Right renal pelvis (tissue), 4 donors: ENCODE measurements around the gene OXER1. TPM values are rescaled to one million over a fixed set of nuclear protein-coding genes. Genes with fewer than 3 reads are reported as not detected.

Experiments
- DNase-seq, 4 donors: peaks; one replicate each; pipeline ENCODE4 v3.0.0-alpha.2; 2013; ENCODE audit warnings: low read depth in 4 of 4, low spot score in 3 of 4, missing footprints in 1 of 4
- polyA plus RNA-seq, 4 donors: library from polyadenylated mRNA; unstranded; fragments of 120-200 nt; gene quantifications; one replicate each; pipeline ENCODE4 v1.2.1, GENCODE V29; 2013; ENCODE audit not compliant: insufficient read length in 4 of 4

OXER1 gene, protein sequence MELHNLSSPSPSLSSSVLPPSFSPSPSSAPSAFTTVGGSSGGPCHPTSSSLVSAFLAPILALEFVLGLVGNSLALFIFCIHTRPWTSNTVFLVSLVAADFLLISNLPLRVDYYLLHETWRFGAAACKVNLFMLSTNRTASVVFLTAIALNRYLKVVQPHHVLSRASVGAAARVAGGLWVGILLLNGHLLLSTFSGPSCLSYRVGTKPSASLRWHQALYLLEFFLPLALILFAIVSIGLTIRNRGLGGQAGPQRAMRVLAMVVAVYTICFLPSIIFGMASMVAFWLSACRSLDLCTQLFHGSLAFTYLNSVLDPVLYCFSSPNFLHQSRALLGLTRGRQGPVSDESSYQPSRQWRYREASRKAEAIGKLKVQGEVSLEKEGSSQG
- 1 to 10 TPM; 7.1 to 9.8 (median 7.3) TPM for polyA plus RNA-seq

- no peak for DNase-seq
Measured at GRCh38 chr2:42764096-42764495, at the start of gene OXER1. OXER1 (minus strand) TSS chr2:42764135; CDS start chr2:42764062, 73 bp downstream.

DNA sequence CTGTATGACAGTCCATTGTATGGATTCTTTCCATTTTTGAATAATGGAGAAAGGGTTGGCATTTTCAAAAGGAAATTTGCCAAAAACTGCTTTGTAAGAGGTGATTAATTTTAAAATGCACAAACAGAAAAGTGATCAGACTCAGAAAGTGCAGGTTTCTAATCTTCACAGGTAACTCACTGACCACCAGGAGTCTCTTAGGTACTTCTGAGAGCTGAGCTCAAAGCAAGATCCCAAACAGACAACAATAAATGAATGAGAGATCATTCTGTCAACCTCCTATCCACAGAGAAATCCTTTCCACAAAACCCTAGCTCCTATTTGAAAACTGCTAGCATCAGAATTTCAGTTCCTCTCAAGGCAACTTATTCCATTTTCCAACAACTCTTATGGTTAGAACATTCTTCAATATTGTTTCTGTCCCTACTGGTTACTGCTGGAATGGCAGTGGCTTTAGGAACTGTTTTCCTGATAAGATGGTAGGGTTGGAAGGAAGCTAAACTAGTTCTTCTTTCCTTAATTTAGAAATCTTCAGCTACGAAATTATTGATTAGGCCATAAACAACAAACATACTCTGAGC, 49.1 kb upstream of the OXER1 start:
- DNase-seq = no peak

DNA sequence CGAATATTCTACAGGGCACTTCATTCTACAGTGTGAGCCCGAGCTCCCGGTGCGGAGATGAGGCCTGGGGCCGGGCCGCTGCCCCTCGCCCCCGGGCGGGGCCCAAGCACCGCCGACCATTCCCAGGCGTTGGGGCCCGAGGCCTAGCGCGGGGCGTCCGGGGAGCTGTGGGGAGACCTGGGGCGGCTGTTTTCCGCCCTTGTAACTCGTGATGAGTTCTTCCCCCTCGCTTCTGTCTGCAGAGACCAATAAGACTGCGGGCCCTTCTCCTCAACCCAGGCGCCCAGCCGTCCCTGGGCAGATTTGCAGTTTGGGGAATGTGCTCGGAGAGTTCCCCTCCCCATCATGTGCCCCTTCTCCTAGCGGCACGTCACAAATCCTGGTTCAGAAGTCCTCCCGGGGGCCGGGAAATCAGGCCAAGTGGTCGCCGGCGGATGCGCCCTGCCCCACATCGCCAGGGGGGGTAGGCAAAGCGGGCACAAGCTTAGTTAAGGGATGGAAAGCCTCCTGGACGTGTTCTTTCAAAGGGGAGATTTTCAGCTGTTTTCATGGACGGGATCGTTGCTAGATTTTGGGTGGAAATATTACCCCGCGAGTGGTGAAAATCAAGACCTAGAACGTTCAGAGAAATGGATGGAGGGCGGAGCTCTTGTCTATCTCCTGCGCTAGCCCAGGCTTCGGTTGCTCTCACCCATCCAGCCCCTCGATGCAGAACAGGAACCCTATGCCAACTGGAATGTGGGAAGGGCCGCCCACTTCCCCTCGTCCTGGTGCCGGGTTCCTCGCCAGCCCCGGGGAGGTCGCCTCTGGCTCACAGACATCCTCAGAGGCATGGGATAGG, 47.3 kb upstream of the OXER1 start:
- no peak for DNase-seq

GRCh38 chr2:42810121-42810970, 46.4 kb upstream of the OXER1 start:
- DNase-seq = peak; percentile 87 to 95 (median 91)

DNA sequence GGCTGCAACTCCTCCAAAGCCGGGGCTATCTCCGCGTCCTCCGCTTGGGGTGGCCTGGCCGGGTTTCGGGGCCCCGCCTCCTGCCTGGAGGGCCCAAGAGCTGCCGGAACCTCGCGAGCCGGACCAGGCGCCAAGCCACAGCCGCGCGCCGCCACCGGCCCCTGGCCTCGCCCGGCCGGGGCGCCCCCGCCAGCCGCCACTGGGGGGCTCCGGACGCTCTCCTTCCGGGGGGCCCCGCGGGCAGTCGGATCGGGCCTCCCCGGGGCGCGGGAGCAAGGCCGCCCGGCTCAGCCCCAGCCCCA, 45.8 kb upstream of the OXER1 start:
- DNase-seq = no peak

GRCh38 chr2:42809131-42809818, 45.3 kb upstream of the OXER1 start:
- DNase-seq = no peak

GRCh38 chr2:42808301-42808700, 44.4 kb upstream of the OXER1 start:
- DNase-seq = no peak

DNA sequence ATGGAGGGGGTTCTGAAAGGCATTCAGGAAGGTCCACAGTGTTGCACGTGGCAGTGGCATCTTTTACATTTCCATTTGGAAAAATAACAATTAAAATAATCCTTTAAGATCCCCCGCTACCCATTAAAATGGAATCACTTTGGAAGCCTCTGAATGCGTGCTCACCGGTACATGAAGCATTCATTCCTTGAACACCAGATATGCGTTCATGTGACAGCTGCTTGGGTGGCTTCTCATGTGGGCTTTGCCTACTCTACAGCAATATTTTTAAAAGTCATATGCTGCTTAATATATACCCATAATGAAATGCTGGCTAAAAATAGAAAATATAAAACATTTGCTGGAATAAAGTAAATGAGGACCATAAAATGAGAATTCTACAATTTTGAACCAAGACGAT, 42.9 kb upstream of the OXER1 start:
- no peak for DNase-seq

DNA sequence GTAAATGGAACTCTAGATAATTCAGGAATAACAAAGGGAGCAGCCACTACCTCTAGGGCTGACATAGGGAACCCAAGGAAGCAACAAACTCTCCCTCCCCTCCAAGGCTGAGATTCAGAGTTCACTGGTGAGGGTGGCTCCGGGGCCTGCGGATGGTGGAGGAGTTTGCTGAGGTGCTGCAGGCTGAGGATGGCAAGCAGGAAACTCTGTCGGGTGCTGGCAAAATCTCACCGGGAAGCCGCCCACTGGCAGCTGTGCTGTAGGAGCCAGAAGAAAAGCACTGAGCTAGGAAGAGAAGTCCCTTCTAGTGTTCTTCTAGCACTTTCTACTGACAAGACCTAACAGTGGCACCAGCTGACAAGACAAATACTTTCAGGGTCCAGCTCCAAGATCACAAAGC, 41.0 kb upstream of the OXER1 start:
- no peak for DNase-seq

GRCh38 chr2:42804338-42804737, 40.4 kb upstream of the OXER1 start:
- no peak for DNase-seq

DNA sequence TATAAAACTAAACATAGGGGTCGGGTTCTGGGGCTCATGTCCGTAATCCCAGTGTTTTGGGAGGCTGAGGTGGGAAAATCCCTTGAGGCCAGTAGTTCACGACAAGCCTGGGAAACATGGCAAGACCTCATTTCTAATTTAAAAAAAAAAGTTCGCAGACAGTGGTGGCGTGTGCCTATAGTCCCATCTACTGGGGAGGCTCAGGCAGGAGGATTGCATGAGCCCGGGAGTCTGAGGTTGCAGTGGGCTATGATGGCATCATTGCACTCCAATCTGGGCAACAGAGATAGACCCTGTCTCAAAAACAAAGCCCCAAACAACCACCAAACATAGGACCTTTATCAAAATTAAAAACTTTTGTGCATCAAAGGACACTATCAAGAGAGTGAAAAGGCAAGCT, 38.2 kb upstream of the OXER1 start:
- no peak for DNase-seq

DNA sequence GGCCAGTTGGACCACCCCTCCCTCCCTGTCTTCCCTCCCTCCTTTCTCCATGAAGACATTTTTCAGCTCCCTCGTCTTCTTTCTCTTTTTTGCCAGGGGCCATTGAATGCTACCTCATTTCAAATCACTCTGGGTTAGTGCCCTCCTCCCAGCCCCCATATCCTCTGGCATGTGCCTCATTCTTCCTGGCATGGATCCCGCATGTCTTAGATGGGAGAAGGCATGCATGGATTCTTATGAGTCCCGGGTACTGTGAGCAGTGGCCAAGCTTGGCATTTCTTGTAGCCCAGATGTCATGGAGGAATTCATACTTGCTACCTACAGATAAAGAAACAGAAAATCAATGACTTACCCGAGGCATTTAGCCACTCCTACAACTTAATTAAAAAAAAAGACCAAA, 37.4 kb upstream of the OXER1 start:
- no peak for DNase-seq

DNA sequence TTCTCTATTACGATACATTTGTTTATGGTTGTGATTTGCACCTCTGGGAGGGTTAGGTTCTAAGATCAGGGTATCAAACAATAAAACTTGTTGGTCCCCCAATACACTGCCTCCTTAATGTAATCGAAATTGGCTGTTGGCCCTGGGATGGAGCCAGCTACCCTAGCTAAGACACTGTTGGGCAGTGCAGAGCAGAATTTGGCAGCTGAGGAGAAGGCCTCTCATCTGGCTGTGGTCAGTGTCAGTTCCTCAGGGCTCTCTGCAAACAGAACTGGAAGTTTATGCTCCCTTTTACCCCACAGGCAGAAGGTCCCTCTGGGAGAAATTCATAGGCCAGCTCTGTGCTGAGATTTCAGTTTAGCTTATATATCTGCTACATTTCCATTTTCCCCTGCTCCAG, 37.0 kb upstream of the OXER1 start:
- DNase-seq = no peak

GRCh38 chr2:42800461-42800962, 36.6 kb upstream of the OXER1 start:
- no peak for DNase-seq

GRCh38 chr2:42799881-42800280, 35.9 kb upstream of the OXER1 start:
- no peak for DNase-seq

DNA sequence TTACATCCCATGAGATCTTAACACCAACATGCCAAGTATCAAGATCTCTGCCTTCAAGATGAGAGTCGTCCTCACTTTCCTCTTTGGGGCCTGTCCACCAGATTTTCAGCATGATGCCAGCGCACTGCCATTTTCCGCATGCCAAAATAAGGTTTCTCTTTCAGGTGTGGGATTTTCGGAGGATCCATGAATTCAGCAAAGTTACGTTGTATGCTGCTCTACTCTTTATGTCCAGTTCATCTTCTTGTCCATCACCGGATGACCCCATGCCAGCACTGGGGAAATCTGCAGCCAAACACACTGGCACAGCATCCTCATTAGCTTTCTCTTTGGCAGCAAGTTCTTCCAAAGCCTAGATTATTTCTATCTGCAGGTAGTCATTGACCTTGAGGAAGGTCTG, 33.3 kb upstream of the OXER1 start:
- no peak for DNase-seq

DNA sequence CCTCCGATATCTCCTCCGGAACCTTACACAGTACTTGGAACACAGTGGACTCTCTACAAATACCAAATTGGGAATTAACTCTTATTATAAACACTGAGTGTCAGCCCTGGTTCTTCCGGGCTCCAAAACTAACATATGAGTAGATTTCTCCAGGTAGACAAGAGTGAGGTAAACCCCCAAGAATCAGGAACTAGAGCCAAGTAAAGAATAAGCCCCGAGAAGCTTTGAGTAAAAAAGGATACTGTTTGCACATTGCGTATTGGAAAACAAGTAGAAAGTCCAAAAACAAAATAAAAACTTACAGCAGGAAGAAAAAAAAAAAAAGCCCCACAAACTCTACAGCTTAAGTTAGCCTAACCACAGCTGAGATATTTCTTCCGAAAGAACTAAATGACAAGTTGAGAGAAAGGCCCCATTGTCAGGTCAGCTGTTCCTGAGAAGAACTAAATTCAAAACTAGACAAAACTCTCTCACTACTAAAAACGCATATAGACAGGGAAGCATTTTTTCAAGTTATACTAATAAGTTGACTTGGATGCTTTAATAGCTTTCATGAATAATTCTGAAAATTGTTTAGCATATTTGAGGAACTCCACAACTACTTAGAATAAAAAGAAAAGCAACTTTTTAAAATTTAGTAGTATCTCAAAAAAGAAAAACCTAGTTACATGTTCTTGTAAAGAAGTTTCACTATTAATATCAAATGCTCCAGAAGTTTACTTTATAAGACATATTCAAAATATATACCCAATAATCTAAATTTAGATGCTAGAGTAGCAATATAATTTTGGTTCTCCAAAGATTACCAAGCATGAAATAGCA, 32.7 kb upstream of the OXER1 start:
- no peak for DNase-seq

GRCh38 chr2:42795841-42796301, 31.9 kb upstream of the OXER1 start:
- no peak for DNase-seq

DNA sequence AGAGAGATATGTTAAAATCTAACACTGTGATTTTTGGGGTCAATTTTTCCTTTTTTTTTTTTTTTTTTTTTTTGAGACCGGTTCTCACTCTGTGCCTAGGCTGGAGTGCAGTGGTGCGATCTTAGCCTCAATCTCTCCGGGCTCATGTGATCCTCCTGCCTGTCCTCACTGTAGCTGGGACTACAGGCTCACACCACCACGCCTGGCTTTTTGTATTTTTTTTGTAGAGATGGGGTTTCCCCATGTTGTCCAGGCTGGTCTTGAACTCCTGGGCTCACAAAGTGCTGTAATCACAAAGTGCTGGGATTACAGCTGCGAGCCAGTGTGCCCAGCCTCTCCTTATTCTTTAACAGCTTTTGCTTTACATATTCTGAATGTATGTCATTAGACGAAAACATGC, 31.3 kb upstream of the OXER1 start:
- no peak for DNase-seq
